Measurements from ENCODE around the gene ITCH.
"Not testable (repeated sequence)": the region's sequence is repeated elsewhere in the genome, so short reads cannot be mapped to it uniquely, and the experiment has no call there.

ITCH gene

GRCh38 chr20:34495307-34495706 lies 132.2 kb downstream of the ITCH start:
- Histone ChIP-seq H3K36me3 (ENCODE audit: insufficient read depth, low read length) (peaks cover 89% of the 10 kb centered on the region), H3K79me2 (ENCODE audit: insufficient read depth, low read length) (peaks cover 4% of the 10 kb centered on the region; the same call in 1 of the 2 replicates), H3K4me3 (ENCODE audit: low read depth in 1 of 2, low read length in 2 of 2) (no peak overlapping the region), H2AFZ (ENCODE audit: low read depth, low read length) (no peak overlapping the region), H3K9me3 (ENCODE audit: insufficient read depth, low read length, severe bottlenecking) (peaks cover 3% of the 10 kb centered on the region), H3K4me1 (ENCODE audit: insufficient read depth, low read length) (no peaks in the 10 kb centered on the region), H3K27me3 (ENCODE audit: insufficient read depth, low read length, poor library complexity) (no peaks in the 10 kb centered on the region), H3K9ac (ENCODE audit: low read depth, low read length) (no peak overlapping the region), H3K4me2 (ENCODE audit: insufficient read depth, low read length) (no peak overlapping the region), H3K27ac (ENCODE audit: low read length) (no peak overlapping the region), H4K20me1 (ENCODE audit: insufficient read depth, low read length) (no peaks in the 10 kb centered on the region)
- TF ChIP-seq, protein P1, sequence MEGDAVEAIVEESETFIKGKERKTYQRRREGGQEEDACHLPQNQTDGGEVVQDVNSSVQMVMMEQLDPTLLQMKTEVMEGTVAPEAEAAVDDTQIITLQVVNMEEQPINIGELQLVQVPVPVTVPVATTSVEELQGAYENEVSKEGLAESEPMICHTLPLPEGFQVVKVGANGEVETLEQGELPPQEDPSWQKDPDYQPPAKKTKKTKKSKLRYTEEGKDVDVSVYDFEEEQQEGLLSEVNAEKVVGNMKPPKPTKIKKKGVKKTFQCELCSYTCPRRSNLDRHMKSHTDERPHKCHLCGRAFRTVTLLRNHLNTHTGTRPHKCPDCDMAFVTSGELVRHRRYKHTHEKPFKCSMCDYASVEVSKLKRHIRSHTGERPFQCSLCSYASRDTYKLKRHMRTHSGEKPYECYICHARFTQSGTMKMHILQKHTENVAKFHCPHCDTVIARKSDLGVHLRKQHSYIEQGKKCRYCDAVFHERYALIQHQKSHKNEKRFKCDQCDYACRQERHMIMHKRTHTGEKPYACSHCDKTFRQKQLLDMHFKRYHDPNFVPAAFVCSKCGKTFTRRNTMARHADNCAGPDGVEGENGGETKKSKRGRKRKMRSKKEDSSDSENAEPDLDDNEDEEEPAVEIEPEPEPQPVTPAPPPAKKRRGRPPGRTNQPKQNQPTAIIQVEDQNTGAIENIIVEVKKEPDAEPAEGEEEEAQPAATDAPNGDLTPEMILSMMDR (IDR thresholded peaks at IDR 0.05; ENCODE audit: borderline replicate concordance, extremely low read depth, low read length, poor library complexity, severe bottlenecking) = no peak
- no peak for TF ChIP-seq EZH2 (IDR thresholded peaks at IDR 0.05; ENCODE audit: borderline replicate concordance, low read depth, low read length, severe bottlenecking)
- no peak for ATAC-seq (ENCODE audit: insufficient read depth, low read depth)
- DNase-seq = no peak

GRCh38 chr20:34495916-34496315 lies 132.8 kb downstream of the ITCH start:
- H3K9ac ChIP-seq (ENCODE audit: low read depth, low read length) = no peak overlapping the region
- peaks cover 89% of the 10 kb centered on the region for H3K36me3 ChIP-seq (ENCODE audit: insufficient read depth, low read length)
- H3K27ac ChIP-seq (ENCODE audit: low read length) = no peak overlapping the region
- H3K4me1 ChIP-seq (ENCODE audit: insufficient read depth, low read length) = no peaks in the 10 kb centered on the region
- peaks cover 4% of the 10 kb centered on the region; the same call in 1 of the 2 replicates for H3K79me2 ChIP-seq (ENCODE audit: insufficient read depth, low read length)
- H3K9me3 ChIP-seq (ENCODE audit: insufficient read depth, low read length, severe bottlenecking) = peaks cover 3% of the 10 kb centered on the region
- no peaks in the 10 kb centered on the region for H3K27me3 ChIP-seq (ENCODE audit: insufficient read depth, low read length, poor library complexity)
- no peak for DNase-seq
- TF ChIP-seq, protein P1 (IDR thresholded peaks at IDR 0.05; ENCODE audit: borderline replicate concordance, extremely low read depth, low read length, poor library complexity, severe bottlenecking) = no peak
- TF ChIP-seq EZH2 (IDR thresholded peaks at IDR 0.05; ENCODE audit: borderline replicate concordance, low read depth, low read length, severe bottlenecking) = no peak
- H3K4me2 ChIP-seq (ENCODE audit: insufficient read depth, low read length) = no peak overlapping the region
- no peaks in the 10 kb centered on the region for H4K20me1 ChIP-seq (ENCODE audit: insufficient read depth, low read length)
- H2AFZ ChIP-seq (ENCODE audit: low read depth, low read length) = no peak overlapping the region
- H3K4me3 ChIP-seq (ENCODE audit: low read depth in 1 of 2, low read length in 2 of 2) = no peak overlapping the region
- no peak for ATAC-seq (ENCODE audit: insufficient read depth, low read depth)

DNA sequence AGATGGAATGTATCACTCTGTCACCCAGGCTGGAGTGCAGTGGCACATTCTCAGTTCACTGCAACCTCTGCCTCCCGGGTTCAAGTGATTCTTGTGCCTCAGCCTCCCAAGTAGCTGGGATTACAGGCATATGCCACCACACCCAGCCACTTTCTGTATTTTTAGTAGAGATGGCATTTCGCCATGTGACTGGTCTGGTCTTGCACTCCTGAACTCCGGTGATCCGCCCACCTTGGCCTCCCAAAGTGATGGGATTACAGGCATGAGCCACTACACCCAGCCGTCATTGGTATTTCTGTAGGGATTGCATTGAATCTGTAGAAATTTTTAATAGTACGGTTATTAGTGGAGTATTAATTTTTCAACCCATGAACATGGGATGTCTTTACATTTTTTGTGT lies 134.5 kb downstream of the ITCH start:
- H4K20me1 ChIP-seq (ENCODE audit: insufficient read depth, low read length); DNase-seq; H3K4me2 ChIP-seq (ENCODE audit: insufficient read depth, low read length); H3K27ac ChIP-seq (ENCODE audit: low read length); H3K4me1 ChIP-seq (ENCODE audit: insufficient read depth, low read length); H3K27me3 ChIP-seq (ENCODE audit: insufficient read depth, low read length, poor library complexity); ATAC-seq (ENCODE audit: insufficient read depth, low read depth); H3K4me3 ChIP-seq (ENCODE audit: low read depth in 1 of 2, low read length in 2 of 2); H2AFZ ChIP-seq (ENCODE audit: low read depth, low read length); H3K9ac ChIP-seq (ENCODE audit: low read depth, low read length); H3K79me2 ChIP-seq (ENCODE audit: insufficient read depth, low read length); H3K9me3 ChIP-seq (ENCODE audit: insufficient read depth, low read length, severe bottlenecking): not testable (repeated sequence)
- H3K36me3 ChIP-seq (ENCODE audit: insufficient read depth, low read length) = peaks cover 85% of the 10 kb centered on the region

GRCh38 chr20:34500823-34501222 lies 137.8 kb downstream of the ITCH start:
- ATAC-seq (ENCODE audit: insufficient read depth, low read depth) (no peak), DNase-seq (no peak)
- Histone ChIP-seq H3K79me2 (ENCODE audit: insufficient read depth, low read length) (peaks cover 4% of the 10 kb centered on the region; the same call in 1 of the 2 replicates), H3K9ac (ENCODE audit: low read depth, low read length) (no peak overlapping the region), H3K27me3 (ENCODE audit: insufficient read depth, low read length, poor library complexity) (no peaks in the 10 kb centered on the region), H4K20me1 (ENCODE audit: insufficient read depth, low read length) (no peaks in the 10 kb centered on the region), H3K36me3 (ENCODE audit: insufficient read depth, low read length) (peaks cover 83% of the 10 kb centered on the region), H3K9me3 (ENCODE audit: insufficient read depth, low read length, severe bottlenecking) (peaks cover 3% of the 10 kb centered on the region), H2AFZ (ENCODE audit: low read depth, low read length) (no peak overlapping the region), H3K4me3 (ENCODE audit: low read depth in 1 of 2, low read length in 2 of 2) (no peak overlapping the region), H3K4me1 (ENCODE audit: insufficient read depth, low read length) (no peaks in the 10 kb centered on the region), H3K4me2 (ENCODE audit: insufficient read depth, low read length) (no peak overlapping the region), H3K27ac (ENCODE audit: low read length) (no peak overlapping the region)
- no peak for TF ChIP-seq EZH2 (IDR thresholded peaks at IDR 0.05; ENCODE audit: borderline replicate concordance, low read depth, low read length, severe bottlenecking)
- TF ChIP-seq, protein P1 (IDR thresholded peaks at IDR 0.05; ENCODE audit: borderline replicate concordance, extremely low read depth, low read length, poor library complexity, severe bottlenecking) = no peak
